ENCODE measurements around the gene PHLPP2. TPM values are rescaled to one million over a fixed set of nuclear protein-coding genes. Genes with fewer than 3 reads are reported as not detected.

Gene PHLPP2, protein sequence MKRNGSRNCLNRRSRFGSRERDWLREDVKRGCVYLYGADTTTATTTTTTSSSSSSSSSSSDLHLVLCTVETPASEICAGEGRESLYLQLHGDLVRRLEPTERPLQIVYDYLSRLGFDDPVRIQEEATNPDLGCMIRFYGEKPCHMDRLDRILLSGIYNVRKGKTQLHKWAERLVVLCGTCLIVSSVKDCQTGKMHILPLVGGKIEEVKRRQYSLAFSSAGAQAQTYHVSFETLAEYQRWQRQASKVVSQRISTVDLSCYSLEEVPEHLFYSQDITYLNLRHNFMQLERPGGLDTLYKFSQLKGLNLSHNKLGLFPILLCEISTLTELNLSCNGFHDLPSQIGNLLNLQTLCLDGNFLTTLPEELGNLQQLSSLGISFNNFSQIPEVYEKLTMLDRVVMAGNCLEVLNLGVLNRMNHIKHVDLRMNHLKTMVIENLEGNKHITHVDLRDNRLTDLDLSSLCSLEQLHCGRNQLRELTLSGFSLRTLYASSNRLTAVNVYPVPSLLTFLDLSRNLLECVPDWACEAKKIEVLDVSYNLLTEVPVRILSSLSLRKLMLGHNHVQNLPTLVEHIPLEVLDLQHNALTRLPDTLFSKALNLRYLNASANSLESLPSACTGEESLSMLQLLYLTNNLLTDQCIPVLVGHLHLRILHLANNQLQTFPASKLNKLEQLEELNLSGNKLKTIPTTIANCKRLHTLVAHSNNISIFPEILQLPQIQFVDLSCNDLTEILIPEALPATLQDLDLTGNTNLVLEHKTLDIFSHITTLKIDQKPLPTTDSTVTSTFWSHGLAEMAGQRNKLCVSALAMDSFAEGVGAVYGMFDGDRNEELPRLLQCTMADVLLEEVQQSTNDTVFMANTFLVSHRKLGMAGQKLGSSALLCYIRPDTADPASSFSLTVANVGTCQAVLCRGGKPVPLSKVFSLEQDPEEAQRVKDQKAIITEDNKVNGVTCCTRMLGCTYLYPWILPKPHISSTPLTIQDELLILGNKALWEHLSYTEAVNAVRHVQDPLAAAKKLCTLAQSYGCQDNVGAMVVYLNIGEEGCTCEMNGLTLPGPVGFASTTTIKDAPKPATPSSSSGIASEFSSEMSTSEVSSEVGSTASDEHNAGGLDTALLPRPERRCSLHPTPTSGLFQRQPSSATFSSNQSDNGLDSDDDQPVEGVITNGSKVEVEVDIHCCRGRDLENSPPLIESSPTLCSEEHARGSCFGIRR (N-terminal part only)
- 10 to 100 TPM in 1 of 2 donors, 1 to 10 TPM in 1; 8.1 to 17.1 TPM for total RNA-seq

DNA sequence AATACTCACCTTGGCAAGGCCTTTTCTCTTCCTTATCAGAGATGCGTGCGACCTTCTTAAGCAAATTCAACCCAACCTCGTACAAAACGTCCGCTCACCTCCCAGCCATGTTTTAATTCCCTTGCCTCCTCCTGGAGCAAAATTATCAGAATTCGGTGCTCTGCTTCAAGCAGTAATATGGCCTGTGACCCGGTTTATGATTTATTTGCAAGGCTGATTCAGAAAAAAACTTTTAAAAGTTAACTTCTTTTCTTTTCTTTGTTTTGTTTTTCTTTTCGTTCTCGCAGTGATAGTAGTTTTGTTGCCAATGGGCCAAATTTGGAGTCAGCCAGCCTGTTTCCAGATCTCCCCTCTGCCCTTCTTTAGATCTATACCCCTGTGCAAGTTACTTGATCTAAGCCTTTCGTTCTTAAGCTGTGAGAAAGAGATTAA is at the start of gene PHLPP2:
TSS of gene PHLPP2 (minus strand) at position 382 of the 432 bp plus-strand sequence. CDS start 9,906 bp downstream, outside the sequence.
- TF ChIP-seq, protein P1, sequence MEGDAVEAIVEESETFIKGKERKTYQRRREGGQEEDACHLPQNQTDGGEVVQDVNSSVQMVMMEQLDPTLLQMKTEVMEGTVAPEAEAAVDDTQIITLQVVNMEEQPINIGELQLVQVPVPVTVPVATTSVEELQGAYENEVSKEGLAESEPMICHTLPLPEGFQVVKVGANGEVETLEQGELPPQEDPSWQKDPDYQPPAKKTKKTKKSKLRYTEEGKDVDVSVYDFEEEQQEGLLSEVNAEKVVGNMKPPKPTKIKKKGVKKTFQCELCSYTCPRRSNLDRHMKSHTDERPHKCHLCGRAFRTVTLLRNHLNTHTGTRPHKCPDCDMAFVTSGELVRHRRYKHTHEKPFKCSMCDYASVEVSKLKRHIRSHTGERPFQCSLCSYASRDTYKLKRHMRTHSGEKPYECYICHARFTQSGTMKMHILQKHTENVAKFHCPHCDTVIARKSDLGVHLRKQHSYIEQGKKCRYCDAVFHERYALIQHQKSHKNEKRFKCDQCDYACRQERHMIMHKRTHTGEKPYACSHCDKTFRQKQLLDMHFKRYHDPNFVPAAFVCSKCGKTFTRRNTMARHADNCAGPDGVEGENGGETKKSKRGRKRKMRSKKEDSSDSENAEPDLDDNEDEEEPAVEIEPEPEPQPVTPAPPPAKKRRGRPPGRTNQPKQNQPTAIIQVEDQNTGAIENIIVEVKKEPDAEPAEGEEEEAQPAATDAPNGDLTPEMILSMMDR (IDR thresholded peaks at IDR 0.05) = no peak
- H3K36me3 ChIP-seq = no peaks in the 10 kb centered on the region
- H3K4me3 ChIP-seq = peak within 1 kb of the TSS; percentile 94
- peaks cover 11 to 34% of the 10 kb centered on the region in 2 donors for H3K4me1 ChIP-seq (ENCODE audit: control insufficient read depth in 1 of 2, low read depth in 2 of 2)
- no peaks in the 10 kb centered on the region for H3K9me3 ChIP-seq
- DNase-seq (ENCODE audit: low spot score) (no peak), ATAC-seq (ENCODE audit: insufficient number of reproducible peaks, low FRiP score, low read depth) (peak; percentile 46)
- no peaks in the 10 kb centered on the region for H3K27me3 ChIP-seq (replicated peaks; ENCODE audit: insufficient read depth)
- H3K27ac ChIP-seq = peak within 1 kb of the TSS; percentile 91 to 94

DNA sequence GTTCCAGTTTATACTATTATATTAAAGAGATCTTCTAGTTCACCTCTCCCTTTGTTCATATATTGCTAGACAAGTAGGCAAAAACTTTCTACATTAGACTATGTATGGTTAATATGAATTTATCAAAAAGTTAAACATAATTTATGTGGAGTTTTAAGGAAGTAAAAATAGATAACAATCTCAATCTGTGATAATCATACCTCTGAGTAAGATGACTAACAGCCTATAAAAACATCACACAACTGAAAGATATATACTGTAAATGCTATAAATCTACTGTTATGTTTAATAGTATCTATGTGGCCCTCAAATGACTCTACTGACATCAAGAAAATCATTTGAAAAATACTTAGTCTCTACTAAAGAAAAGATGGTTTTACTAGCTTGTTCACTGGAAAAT is 47.1 kb upstream of the PHLPP2 start:
- ATAC-seq (ENCODE audit: insufficient number of reproducible peaks, low FRiP score, low read depth) = no peak
- peaks cover 0 to 14% of the 10 kb centered on the region in 2 donors for H3K4me1 ChIP-seq (ENCODE audit: control insufficient read depth in 1 of 2, low read depth in 2 of 2)
- DNase-seq (ENCODE audit: low spot score) = no peak
- H3K4me3 ChIP-seq = no peak overlapping the region
- TF ChIP-seq, protein P1 (IDR thresholded peaks at IDR 0.05) = no peak
- peaks cover 31% of the 10 kb centered on the region for H3K36me3 ChIP-seq
- no peak overlapping the region for H3K27ac ChIP-seq
- no peaks in the 10 kb centered on the region for H3K27me3 ChIP-seq (replicated peaks; ENCODE audit: insufficient read depth)
- H3K9me3 ChIP-seq = no peaks in the 10 kb centered on the region

DNA sequence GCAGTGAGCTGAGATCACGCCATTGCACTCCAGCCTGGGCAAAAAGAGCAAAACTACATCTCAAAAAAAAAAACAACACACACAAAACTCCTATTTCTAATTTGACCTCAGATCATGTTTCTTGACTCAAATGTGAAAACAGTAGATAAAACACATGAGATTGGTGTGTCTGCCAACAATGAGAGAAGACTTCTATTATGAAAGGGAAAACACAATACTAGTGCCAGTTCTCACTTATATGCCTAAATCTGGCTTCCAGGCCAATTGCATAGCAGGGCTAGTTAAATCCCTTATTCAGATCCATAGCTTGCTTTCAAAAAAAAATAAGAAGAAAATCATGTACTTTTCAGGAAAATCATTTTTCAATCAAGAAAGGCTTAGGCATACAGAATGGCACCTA is 44.7 kb upstream of the PHLPP2 start:
- peaks cover 30% of the 10 kb centered on the region for H3K36me3 ChIP-seq
- TF ChIP-seq, protein P1 (IDR thresholded peaks at IDR 0.05) = no peak
- H3K27me3 ChIP-seq (replicated peaks; ENCODE audit: insufficient read depth) = no peaks in the 10 kb centered on the region
- no peak overlapping the region for H3K27ac ChIP-seq
- H3K4me1 ChIP-seq (ENCODE audit: control insufficient read depth in 1 of 2, low read depth in 2 of 2) = peaks cover 5 to 24% of the 10 kb centered on the region in 2 donors
- ATAC-seq (ENCODE audit: insufficient number of reproducible peaks, low FRiP score, low read depth) (no peak), DNase-seq (ENCODE audit: low spot score) (no peak)
- H3K9me3 ChIP-seq = no peaks in the 10 kb centered on the region
- no peak overlapping the region for H3K4me3 ChIP-seq

DNA sequence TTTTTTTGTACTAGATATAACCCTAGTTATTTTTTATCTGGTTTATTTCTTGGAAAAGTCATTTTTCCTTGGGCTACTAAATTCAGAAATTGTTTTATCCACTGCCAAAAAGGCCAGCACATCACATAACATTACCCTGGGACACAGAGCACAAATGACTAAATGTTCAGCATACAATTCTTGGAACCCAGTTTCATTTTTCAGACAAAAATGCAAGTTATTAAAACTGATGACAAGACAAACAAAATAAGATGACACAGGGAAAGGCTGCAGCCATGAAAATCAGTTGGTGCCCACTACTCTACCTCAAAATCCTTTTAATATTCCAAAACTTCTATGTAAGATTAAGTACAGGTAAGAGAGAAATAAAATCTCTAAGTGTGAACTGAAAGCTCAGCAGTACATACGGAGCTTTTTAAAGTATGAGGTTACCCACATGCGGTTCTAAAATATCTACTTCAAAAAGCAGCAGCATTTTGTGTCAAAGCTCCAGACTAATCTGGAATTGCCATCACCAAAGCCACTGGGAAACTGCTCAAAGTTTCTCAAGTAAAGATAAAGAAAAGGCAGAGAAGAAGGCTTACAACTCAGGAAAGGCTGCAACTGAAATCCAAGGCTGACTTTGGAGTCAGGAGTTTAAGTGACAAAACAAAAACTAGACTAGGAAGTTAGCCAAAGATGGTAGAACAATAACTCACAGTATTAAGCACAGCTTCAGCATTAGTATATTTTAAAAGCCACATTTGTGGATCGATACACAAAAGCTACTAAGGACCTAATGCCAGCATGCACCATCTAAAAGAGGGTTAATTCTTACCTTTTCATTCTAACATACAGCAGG is 42.8 kb upstream of the PHLPP2 start:
- TF ChIP-seq, protein P1 (IDR thresholded peaks at IDR 0.05) = no peak

More for the DNA sequence above, 42.8 kb upstream of the PHLPP2 start:
- DNase-seq (ENCODE audit: low spot score) (no peak), ATAC-seq (ENCODE audit: insufficient number of reproducible peaks, low FRiP score, low read depth) (no peak)
- no peaks in the 10 kb centered on the region for H3K27me3 ChIP-seq (replicated peaks; ENCODE audit: insufficient read depth)
- H3K4me1 ChIP-seq (ENCODE audit: control insufficient read depth in 1 of 2, low read depth in 2 of 2) = peaks cover 5 to 24% of the 10 kb centered on the region in 2 donors
- H3K36me3 ChIP-seq = peaks cover 26% of the 10 kb centered on the region
- H3K27ac ChIP-seq = peak overlapping the region; percentile 3 to 22
- H3K9me3 ChIP-seq = no peaks in the 10 kb centered on the region
- H3K4me3 ChIP-seq = no peak overlapping the region
